Dedifferentiated amniotic fluid mesenchymal stem cell (primary cell): ENCODE measurements around the gene SERPINH1.

ENCODE experiments used
- DNase-seq: peaks from one replicate; pipeline ENCODE4 v3.0.0-alpha.2; 2016; ENCODE audit errors: extremely low spot score

SERPINH1 gene

GRCh38 chr11:75555079-75555811 lies 6.8 kb upstream of the SERPINH1 start:
- DNase-seq, result no peak

GRCh38 chr11:75556275-75556674 lies 5.8 kb upstream of the SERPINH1 start:
- no peak for DNase-seq

- DNase-seq, result peak; percentile 97
These were observed 4.2 kb upstream of the SERPINH1 start for GRCh38 chr11:75557666-75558494.

- peak; percentile 61 for DNase-seq
These were observed 2.9 kb upstream of the SERPINH1 start for GRCh38 chr11:75558939-75559843.

- no peak for DNase-seq
These were observed 1.4 kb upstream of the SERPINH1 start for GRCh38 chr11:75560644-75561043.

- DNase-seq, result no peak
These were observed 516 bp upstream of the SERPINH1 start for GRCh38 chr11:75561426-75562047.

GRCh38 chr11:75562836-75563484 lies 907 bp downstream of the SERPINH1 start:
- DNase-seq, result no peak

- DNase-seq, result no peak
These were observed 1.5 kb downstream of the SERPINH1 start for GRCh38 chr11:75563501-75563977.

GRCh38 chr11:75563978-75564552 lies 2.0 kb downstream of the SERPINH1 start:
- peak; percentile 79 for DNase-seq

- DNase-seq, result no peak
These were observed 3.3 kb downstream of the SERPINH1 start for GRCh38 chr11:75565221-75565814.

GRCh38 chr11:75565916-75566762 lies 4.1 kb downstream of the SERPINH1 start:
- DNase-seq, result no peak

- no peak for DNase-seq
These were observed 4.8 kb downstream of the SERPINH1 start for GRCh38 chr11:75566763-75567279.

GRCh38 chr11:75567971-75568370 lies 5.9 kb downstream of the SERPINH1 start:
- DNase-seq, result no peak

GRCh38 chr11:75568616-75569219 lies 6.7 kb downstream of the SERPINH1 start:
- DNase-seq, result no peak

- DNase-seq, result no peak
These were observed 8.6 kb downstream of the SERPINH1 start for GRCh38 chr11:75570559-75571139.

GRCh38 chr11:75571625-75572024 lies 9.6 kb downstream of the SERPINH1 start:
- DNase-seq, result no peak

- no peak for DNase-seq
These were observed 10.7 kb downstream of the SERPINH1 start for GRCh38 chr11:75572744-75573143.
